ENCODE measurements around the gene SORL1.
A peak's percentile ranks its signal among the peaks of the same experiment; 100 is the strongest.
"Not testable (repeated sequence)": the region's sequence is repeated elsewhere in the genome, so short reads cannot be mapped to it uniquely, and the experiment has no call there.

The SORL1 gene

GRCh38 chr11:121478226-121478894 lies 26.2 kb downstream of the SORL1 start:
- no peak for DNase-seq (ENCODE audit: low read depth in 3 of 3)

GRCh38 chr11:121478895-121479697 lies 27.0 kb downstream of the SORL1 start:
- DNase-seq (ENCODE audit: low read depth in 3 of 3) = no peak

- no peak for DNase-seq (ENCODE audit: low read depth in 3 of 3)
These were observed 27.7 kb downstream of the SORL1 start for GRCh38 chr11:121479698-121480238.

- DNase-seq (ENCODE audit: low read depth in 3 of 3) = peak in 1 of 3 experiments; percentile 8
These were observed 29.5 kb downstream of the SORL1 start for GRCh38 chr11:121481484-121482230.

- peak in 2 of 3 experiments; percentile 37 to 40 for DNase-seq (ENCODE audit: low read depth in 3 of 3)
These were observed 30.4 kb downstream of the SORL1 start for GRCh38 chr11:121482231-121483129.

- no peak for DNase-seq (ENCODE audit: low read depth in 3 of 3)
These were observed 31.8 kb downstream of the SORL1 start for GRCh38 chr11:121483805-121484480.

- DNase-seq (ENCODE audit: low read depth in 3 of 3) = no peak
These were observed 33.1 kb downstream of the SORL1 start for GRCh38 chr11:121485216-121485615.

GRCh38 chr11:121486054-121486453 lies 33.9 kb downstream of the SORL1 start:
- no peak for DNase-seq (ENCODE audit: low read depth in 3 of 3)

- no peak for DNase-seq (ENCODE audit: low read depth in 3 of 3)
These were observed 35.1 kb downstream of the SORL1 start for GRCh38 chr11:121487191-121487590.

- no peak for DNase-seq (ENCODE audit: low read depth in 3 of 3)
These were observed 36.1 kb downstream of the SORL1 start for GRCh38 chr11:121488170-121488569.

- no peak for DNase-seq (ENCODE audit: low read depth in 3 of 3)
These were observed 36.5 kb downstream of the SORL1 start for GRCh38 chr11:121488641-121489040.

GRCh38 chr11:121489823-121490222 lies 37.7 kb downstream of the SORL1 start:
- no peak for DNase-seq (ENCODE audit: low read depth in 3 of 3)

- DNase-seq (ENCODE audit: low read depth in 3 of 3) = peak in 2 of 3 experiments; percentile 33 to 39
These were observed 42.4 kb downstream of the SORL1 start for GRCh38 chr11:121494355-121495099.

- no peak for DNase-seq (ENCODE audit: low read depth in 3 of 3)
These were observed 45.3 kb downstream of the SORL1 start for GRCh38 chr11:121497176-121497998.

GRCh38 chr11:121499405-121499804 lies 47.3 kb downstream of the SORL1 start:
- no peak for DNase-seq (ENCODE audit: low read depth in 3 of 3)

GRCh38 chr11:121500275-121500674 lies 48.2 kb downstream of the SORL1 start:
- DNase-seq (ENCODE audit: low read depth in 3 of 3) = no peak

GRCh38 chr11:121500717-121501116 lies 48.6 kb downstream of the SORL1 start:
- DNase-seq (ENCODE audit: low read depth in 3 of 3) = no peak

- no peak for DNase-seq (ENCODE audit: low read depth in 3 of 3)
These were observed 50.9 kb downstream of the SORL1 start for GRCh38 chr11:121503051-121503450.

GRCh38 chr11:121506237-121506636 lies 54.1 kb downstream of the SORL1 start:
- DNase-seq (ENCODE audit: low read depth in 3 of 3) = not testable (repeated sequence)
